H9 (cell line): Measurements from ENCODE around the gene PLEK. TPM values are rescaled to one million over a fixed set of nuclear protein-coding genes. Genes with fewer than 3 reads are reported as not detected.
"Not testable (repeated sequence)": the region's sequence is repeated elsewhere in the genome, so short reads cannot be mapped to it uniquely, and the experiment has no call there.

Source experiments
- DNase-seq: peaks from one replicate; pipeline ENCODE4 v3.0.0-alpha.2; 2017
- H2AFZ ChIP-seq: one replicate; pipeline ENCODE4 v1.6.1; 2013; ENCODE audit warnings: mild to moderate bottlenecking, low read length, control low read depth, moderate library complexity
- H2AK5ac ChIP-seq: 2 replicates; pipeline ENCODE4 v1.6.1; 2013; ENCODE audit warnings: low read length, control low read depth, mixed read lengths; ENCODE audit not compliant: insufficient read length
- H2BK120ac ChIP-seq: one replicate; pipeline ENCODE4 v1.6.1; 2013; ENCODE audit warnings: low read depth, mild to moderate bottlenecking, low read length, control low read depth, inconsistent platforms; ENCODE audit not compliant: poor library complexity, severe bottlenecking
- H2BK12ac ChIP-seq: 2 replicates; pipeline ENCODE4 v1.6.1; 2013; ENCODE audit warnings: low read length, control low read depth, mixed read lengths, low read depth; ENCODE audit not compliant: insufficient read length
- H2BK15ac ChIP-seq: 2 replicates; pipeline ENCODE4 v1.6.1; 2013; ENCODE audit warnings: low read depth, low read length, control low read depth
- H2BK20ac ChIP-seq: one replicate; pipeline ENCODE4 v1.6.1; 2013; ENCODE audit warnings: low read depth, mild to moderate bottlenecking, low read length, control low read depth, inconsistent platforms; ENCODE audit not compliant: poor library complexity, severe bottlenecking
- H2BK5ac ChIP-seq: 2 replicates; pipeline ENCODE4 v1.6.1; 2013; ENCODE audit warnings: low read length, control low read depth, mixed read lengths; ENCODE audit not compliant: insufficient read length
- H3K14ac ChIP-seq: 2 replicates; pipeline ENCODE4 v1.6.1; 2013; ENCODE audit warnings: low read length, control low read depth; ENCODE audit not compliant: insufficient read depth
- H3K18ac ChIP-seq: 2 replicates; pipeline ENCODE4 v1.6.1; 2013; ENCODE audit warnings: low read depth, mild to moderate bottlenecking, mixed read lengths, low read length, control low read depth; ENCODE audit not compliant: insufficient read length
- H3K23ac ChIP-seq: 2 replicates; pipeline ENCODE4 v1.6.1; 2013; ENCODE audit warnings: low read length, control low read depth, mixed read lengths, low read depth; ENCODE audit not compliant: insufficient read length
- H3K23me2 ChIP-seq: 2 replicates; pipeline ENCODE4 v1.6.1; 2013; ENCODE audit warnings: low read depth, mild to moderate bottlenecking, mixed read lengths, low read length, control low read depth; ENCODE audit not compliant: insufficient read length, poor library complexity, severe bottlenecking
- H3K27ac ChIP-seq: 2 replicates; pipeline ENCODE4 v1.5.1; 2013; ENCODE audit warnings: low read length, control low read depth, mixed read lengths, low read depth; ENCODE audit not compliant: insufficient read length
- H3K27me3 ChIP-seq: 2 replicates; pipeline ENCODE4 v1.6.1; 2013; ENCODE audit warnings: low read length, control low read depth, inconsistent platforms; ENCODE audit not compliant: insufficient read depth
- H3K4ac ChIP-seq: 2 replicates; pipeline ENCODE4 v1.6.1; 2013; ENCODE audit warnings: low read depth, mild to moderate bottlenecking, control low read depth, inconsistent platforms, low read length, moderate library complexity
- H3K4me1 ChIP-seq: 2 replicates; pipeline ENCODE4 v1.6.1; 2013; ENCODE audit warnings: low read length, control low read depth, inconsistent platforms; ENCODE audit not compliant: insufficient read depth
- H3K4me2 ChIP-seq: 2 replicates; pipeline ENCODE4 v1.6.1; 2013; ENCODE audit warnings: low read length, control low read depth, mixed read lengths; ENCODE audit not compliant: insufficient read length, insufficient read depth
- H3K56ac ChIP-seq: 2 replicates; pipeline ENCODE4 v1.6.1; 2013; ENCODE audit warnings: low read depth, mild to moderate bottlenecking, mixed read lengths, low read length, control low read depth; ENCODE audit not compliant: insufficient read length
- H3K79me1 ChIP-seq: 2 replicates; pipeline ENCODE4 v1.6.1; 2013; ENCODE audit warnings: low read depth, mild to moderate bottlenecking, moderate library complexity, low read length, control low read depth, inconsistent platforms; ENCODE audit not compliant: insufficient read depth, poor library complexity, severe bottlenecking
- H3K79me2 ChIP-seq: 2 replicates; pipeline ENCODE4 v1.6.1; 2013; ENCODE audit warnings: low read length, control low read depth, inconsistent platforms; ENCODE audit not compliant: insufficient read depth
- H3K9ac ChIP-seq: 2 replicates; pipeline ENCODE4 v1.6.1; 2013; ENCODE audit warnings: low read length, control low read depth, mixed read lengths; ENCODE audit not compliant: insufficient read length; ENCODE audit errors: extremely low read depth
- H3K9me3 ChIP-seq: one replicate; pipeline ENCODE4 v1.6.1; 2013; ENCODE audit warnings: low read depth, low read length, inconsistent platforms; ENCODE audit not compliant: control insufficient read depth
- H3T11ph ChIP-seq: one replicate; pipeline ENCODE4 v1.6.1; 2013; ENCODE audit warnings: mild to moderate bottlenecking, low read length, control low read depth, inconsistent platforms
- H4K20me1 ChIP-seq: one replicate; pipeline ENCODE4 v1.6.1; 2013; ENCODE audit not compliant: control insufficient read depth, insufficient read length, insufficient read depth
- H4K5ac ChIP-seq: 2 replicates; pipeline ENCODE4 v1.6.1; 2013; ENCODE audit warnings: low read depth, mild to moderate bottlenecking, mixed read lengths, low read length, control low read depth; ENCODE audit not compliant: insufficient read length
- H4K8ac ChIP-seq: replicated peaks from 2 replicates; pipeline ENCODE4 v1.6.1; 2013; ENCODE audit warnings: low read length, control low read depth, mixed read lengths, low read depth; ENCODE audit not compliant: insufficient read length
- H4K91ac ChIP-seq: 2 replicates; pipeline ENCODE4 v1.6.1; 2013; ENCODE audit warnings: low read depth, mild to moderate bottlenecking, moderate library complexity, mixed read lengths, low read length, control low read depth; ENCODE audit not compliant: insufficient read length
- H3K27ac Mint-ChIP-seq, 3 experiments: 2 replicates in 2 of 3; 3 replicates in 1 of 3; pipeline ENCODE4 v1.8.0; 2020 to 2021; ENCODE audit warnings: mixed read lengths in 3 of 3, mild to moderate bottlenecking in 1 of 3, moderate library complexity in 1 of 3
- H3K27me3 Mint-ChIP-seq: 2 replicates; pipeline ENCODE4 v1.8.0; 2021; ENCODE audit warnings: low read depth, mild to moderate bottlenecking, moderate library complexity, mixed read lengths
- H3K36me3 Mint-ChIP-seq, 3 experiments: 2 replicates in 2 of 3; 3 replicates in 1 of 3; pipeline ENCODE4 v1.8.0; 2020 to 2021; ENCODE audit warnings: low read depth in 3 of 3, mixed read lengths in 3 of 3; ENCODE audit not compliant: insufficient read depth in 1 of 3
- H3K4me1 Mint-ChIP-seq, 2 experiments: 2 replicates each; pipeline ENCODE4 v1.8.0; 2020; ENCODE audit warnings: mixed read lengths in 2 of 2
- H3K4me3 Mint-ChIP-seq, 2 experiments: 2 replicates in 1 of 2; 3 replicates in 1 of 2; pipeline ENCODE4 v1.8.0; 2020 to 2021; ENCODE audit warnings: mild to moderate bottlenecking in 2 of 2, mixed read lengths in 2 of 2, moderate library complexity in 1 of 2
- H3K9me3 Mint-ChIP-seq, 2 experiments: 2 replicates in 1 of 2; 3 replicates in 1 of 2; pipeline ENCODE4 v1.8.0; 2020; ENCODE audit warnings: mild to moderate bottlenecking in 2 of 2, mixed read lengths in 2 of 2, moderate library complexity in 1 of 2
- CTCF ChIP-seq: fragments of 200-600 bp; sonication (generic); conservative IDR thresholded peaks from 3 replicates; pipeline ENCODE4 v1.8.0; 2021; ENCODE audit warnings: antibody characterized with exemption, mild to moderate bottlenecking
- WGBS: extraction: QIAGEN DNeasy Blood & Tissue Kit; methylation state at CpG from one replicate; pipeline ENCODE4 v1.1.7; 2013; ENCODE audit warnings: missing lambda C conversion rate, low lambda C conversion rate, mixed read lengths; ENCODE audit not compliant: insufficient read length; ENCODE audit errors: extremely low coverage; 5-methylcytosine and 5-hydroxymethylcytosine counted together
- total RNA-seq: library from RNA; stranded (reverse); gene quantifications from 2 replicates; pipeline ENCODE4 v1.2.1, GENCODE V29; 2021

PLEK gene
- total RNA-seq, 1 experiment from 2014 or later = not detected

GRCh38 chr2:68441994-68442322 is 76.9 kb downstream of the PLEK start:
- Histone ChIP-seq H2AFZ (no peak overlapping the region), H3K56ac (no peak overlapping the region), H4K8ac (no peak overlapping the region), H3K9ac (no peak overlapping the region), H3K4me1 (no peaks in the 10 kb centered on the region), H2BK20ac (no peak overlapping the region), H4K91ac (no peak overlapping the region), H2AK5ac (no peak overlapping the region), H3T11ph (no peak overlapping the region), H3K4me2 (no peak overlapping the region), H3K4ac (no peak overlapping the region), H3K79me1 (no peaks in the 10 kb centered on the region), H3K9me3 (no peaks in the 10 kb centered on the region), H3K23ac (no peak overlapping the region), H3K18ac (no peak overlapping the region), H3K27ac (no peak overlapping the region), H3K79me2 (no peaks in the 10 kb centered on the region), H3K23me2 (no peaks in the 10 kb centered on the region), H2BK5ac (no peak overlapping the region), H2BK15ac (no peak overlapping the region), H2BK120ac (no peak overlapping the region), H4K20me1 (no peaks in the 10 kb centered on the region), H4K5ac (no peak overlapping the region), H2BK12ac (no peak overlapping the region), H3K14ac (no peak overlapping the region), H3K27me3 (no peaks in the 10 kb centered on the region)
- H3K36me3 Mint-ChIP-seq = no peaks in the 10 kb centered on the region
- H3K9me3 Mint-ChIP-seq = no peaks in the 10 kb centered on the region
- H3K4me1 Mint-ChIP-seq = peaks cover 4% of the 10 kb centered on the region in 2 experiments
- WGBS = no CpG with 5 or more reads among the region's 2 CpGs
- DNase-seq = no peak
- H3K4me3 Mint-ChIP-seq = no peak overlapping the region
- no peak overlapping the region for H3K27ac Mint-ChIP-seq
- H3K27me3 Mint-ChIP-seq = no peaks in the 10 kb centered on the region; the same call in 1 of the 2 replicates
- no peak; the same call in 2 of the 3 replicates for TF ChIP-seq CTCF

DNA sequence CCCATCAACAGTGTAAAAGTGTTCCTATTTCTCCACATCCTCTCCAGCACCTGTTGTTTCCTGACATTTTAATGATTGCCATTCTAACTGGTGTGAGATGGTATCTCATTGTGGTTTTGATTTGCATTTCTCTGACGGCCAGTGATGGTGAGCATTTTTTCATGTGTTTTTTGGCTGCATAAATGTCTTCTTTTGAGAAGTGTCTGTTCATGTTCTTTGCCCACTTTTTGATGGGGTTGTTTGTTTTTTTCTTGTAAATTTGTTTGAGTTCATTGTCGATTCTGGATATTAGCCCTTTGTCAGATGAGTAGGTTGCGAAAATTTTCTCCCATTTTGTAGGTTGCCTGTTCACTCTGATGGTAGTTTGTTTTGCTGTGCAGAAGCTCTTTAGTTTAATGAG is 81.3 kb downstream of the PLEK start:
- H3K4me1 ChIP-seq, H2BK12ac ChIP-seq, H2BK5ac ChIP-seq, H3K56ac ChIP-seq, H3T11ph ChIP-seq, H4K5ac ChIP-seq, H3K27me3 Mint-ChIP-seq, H2BK20ac ChIP-seq, H2AK5ac ChIP-seq, H3K4me2 ChIP-seq, H3K23me2 ChIP-seq, H4K8ac ChIP-seq, H2BK120ac ChIP-seq, H3K27ac ChIP-seq, H3K18ac ChIP-seq, H3K9me3 Mint-ChIP-seq, H3K4me3 Mint-ChIP-seq, DNase-seq, H4K20me1 ChIP-seq, H3K9me3 ChIP-seq, H3K9ac ChIP-seq, H3K23ac ChIP-seq, H2AFZ ChIP-seq, H3K4me1 Mint-ChIP-seq, H3K36me3 Mint-ChIP-seq, H3K27me3 ChIP-seq, H3K27ac Mint-ChIP-seq, H4K91ac ChIP-seq, H3K79me1 ChIP-seq, H2BK15ac ChIP-seq, H3K14ac ChIP-seq, H3K4ac ChIP-seq, H3K79me2 ChIP-seq: not testable (repeated sequence)
- WGBS = no CpG with 5 or more reads among the region's 3 CpGs
